ENCODE data around the gene RIOK3.
A peak's percentile ranks its signal among the peaks of the same experiment; 100 is the strongest.
"Not testable (repeated sequence)": the region's sequence is repeated elsewhere in the genome, so short reads cannot be mapped to it uniquely, and the experiment has no call there.

The RIOK3 gene

GRCh38 chr18:23451491-23451890 lies 1.6 kb upstream of the RIOK3 start:
- DNase-seq: no peak

GRCh38 chr18:23452347-23452727 lies 750 bp upstream of the RIOK3 start:
- no peak for DNase-seq

- DNase-seq: no peak
Measured at GRCh38 chr18:23453680-23454058, 582 bp downstream of the RIOK3 start.

- no peak for DNase-seq
Measured at GRCh38 chr18:23456835-23457234, 3.7 kb downstream of the RIOK3 start.

GRCh38 chr18:23458830-23459529 lies 5.9 kb downstream of the RIOK3 start:
- DNase-seq: no peak

GRCh38 chr18:23459530-23459921 lies 6.4 kb downstream of the RIOK3 start:
- no peak for DNase-seq

- no peak for DNase-seq
Measured at GRCh38 chr18:23460285-23461273, 7.5 kb downstream of the RIOK3 start.

- DNase-seq: no peak
Measured at GRCh38 chr18:23462876-23463275, 9.8 kb downstream of the RIOK3 start.

GRCh38 chr18:23468753-23469459 lies 15.8 kb downstream of the RIOK3 start:
- DNase-seq: no peak

- no peak for DNase-seq
Measured at GRCh38 chr18:23470620-23471387, 17.7 kb downstream of the RIOK3 start.

- DNase-seq: no peak
Measured at GRCh38 chr18:23471486-23471885, 18.4 kb downstream of the RIOK3 start.

GRCh38 chr18:23479829-23480505 lies 26.9 kb downstream of the RIOK3 start:
- no peak for DNase-seq

GRCh38 chr18:23484561-23485182 lies 31.6 kb downstream of the RIOK3 start:
- no peak for DNase-seq

GRCh38 chr18:23485386-23485785 lies 32.3 kb downstream of the RIOK3 start:
- no peak for DNase-seq

GRCh38 chr18:23487738-23488570 lies 34.9 kb downstream of the RIOK3 start:
- peak; percentile 52 for DNase-seq

- not testable (repeated sequence) for DNase-seq
Measured at GRCh38 chr18:23489586-23489985, 36.5 kb downstream of the RIOK3 start.

- DNase-seq: no peak
Measured at GRCh38 chr18:23493654-23494053, 40.6 kb downstream of the RIOK3 start.

GRCh38 chr18:23494992-23495391 lies 41.9 kb downstream of the RIOK3 start:
- no peak for DNase-seq

GRCh38 chr18:23495723-23496440 lies 42.8 kb downstream of the RIOK3 start:
- no peak for DNase-seq

- no peak for DNase-seq
Measured at GRCh38 chr18:23498117-23498516, 45.0 kb downstream of the RIOK3 start.

Measured in activated naive CD4-positive, alpha-beta T cell treated with anti-CD3 and anti-CD28 coated beads, Interleukin-2, amount 50 U/mL, for 16 hours (primary cell).